Right atrium auricular region (tissue), 2 donors: ENCODE measurements around the gene CLEC2D. TPM values are rescaled to one million over a fixed set of nuclear protein-coding genes. Genes with fewer than 3 reads are reported as not detected.
"Not testable (repeated sequence)": the region's sequence is repeated elsewhere in the genome, so short reads cannot be mapped to it uniquely, and the experiment has no call there.

ENCODE experiments used
- DNase-seq: peaks from one replicate; pipeline ENCODE4 v3.0.0-alpha.2; 2019; ENCODE audit warnings: low spot score
- H3K27ac ChIP-seq, 2 donors: fragments of 200-600 bp; sonication (generic); 1 replicate in 1 of 2; 2 replicates in 1 of 2; pipeline ENCODE4 v1.5.1; 2016 to 2019
- H3K27me3 ChIP-seq, 2 donors: fragments of 200-600 bp; sonication (generic); one replicate each; pipeline versions ENCODE4 v1.5.1 to v1.6.0; 2017 to 2019
- H3K36me3 ChIP-seq: fragments of 200-600 bp; sonication (generic); one replicate; pipeline ENCODE4 v1.5.1; 2016
- H3K4me1 ChIP-seq, 2 donors: fragments of 200-600 bp; sonication (generic); one replicate each; pipeline versions ENCODE4 v1.5.1 to v1.6.0; 2017 to 2019
- H3K4me3 ChIP-seq, 2 donors: fragments of 200-600 bp; sonication (generic); 1 replicate in 1 of 2; 2 replicates in 1 of 2; pipeline ENCODE4 v1.5.1; 2017 to 2019; ENCODE audit warnings: mild to moderate bottlenecking in 1 of 2, moderate library complexity in 1 of 2
- H3K9me3 ChIP-seq, 2 donors: fragments of 200-600 bp; sonication (generic); one replicate each; pipeline ENCODE4 v1.5.1; 2019
- CTCF ChIP-seq, 2 donors: fragments of 200-600 bp; sonication (generic); IDR thresholded peaks; one replicate each; pipeline ENCODE4 v1.5.1; 2019; ENCODE audit warnings: antibody characterized with exemption in 2 of 2
- total RNA-seq, 2 donors: library from RNA; depleted of rRNA; stranded (reverse); fragments of >200 nt; gene quantifications; one replicate each; pipeline ENCODE4 v1.1.0, GENCODE V29; 2016

The CLEC2D gene
- total RNA-seq, 2 donors from 2014 or later: 6.5 to 6.9 TPM

GRCh38 chr12:9642606-9643265 lies 26.8 kb upstream of the CLEC2D start:
- no peak for DNase-seq
- no peaks in the 10 kb centered on the region for H3K36me3 ChIP-seq
- no peak overlapping the region for H3K4me3 ChIP-seq
- TF ChIP-seq CTCF (IDR thresholded peaks at IDR 0.05): no peak
- H3K9me3 ChIP-seq: no peaks in the 10 kb centered on the region
- H3K4me1 ChIP-seq: peaks cover 0 to 7% of the 10 kb centered on the region in 2 donors
- H3K27me3 ChIP-seq: no peaks in the 10 kb centered on the region
- no peak overlapping the region for H3K27ac ChIP-seq

- H3K36me3 ChIP-seq: no peaks in the 10 kb centered on the region
- no peaks in the 10 kb centered on the region for H3K9me3 ChIP-seq
- DNase-seq: no peak
- peaks cover 0 to 8% of the 10 kb centered on the region in 2 donors for H3K4me1 ChIP-seq
- no peak overlapping the region for H3K27ac ChIP-seq
- H3K4me3 ChIP-seq: no peak overlapping the region
- H3K27me3 ChIP-seq: no peaks in the 10 kb centered on the region
- TF ChIP-seq CTCF (IDR thresholded peaks at IDR 0.05): no peak
Measured at GRCh38 chr12:9643266-9643660, 26.2 kb upstream of the CLEC2D start.

- peaks cover 0 to 14% of the 10 kb centered on the region in 2 donors for H3K4me1 ChIP-seq
- H3K9me3 ChIP-seq, DNase-seq, H3K27me3 ChIP-seq, H3K36me3 ChIP-seq, H3K27ac ChIP-seq, H3K4me3 ChIP-seq: not testable (repeated sequence)
Measured at GRCh38 chr12:9644985-9645551, 24.4 kb upstream of the CLEC2D start.

GRCh38 chr12:9646794-9647781 lies 22.4 kb upstream of the CLEC2D start:
- H3K4me1 ChIP-seq: peaks cover 0 to 27% of the 10 kb centered on the region in 2 donors
- no peaks in the 10 kb centered on the region for H3K9me3 ChIP-seq
- peak overlapping the region; percentile 87 to 90 for H3K27ac ChIP-seq
- H3K36me3 ChIP-seq: no peaks in the 10 kb centered on the region
- no peak for TF ChIP-seq CTCF (IDR thresholded peaks at IDR 0.05)
- H3K4me3 ChIP-seq: peak overlapping the region; percentile 57 to 73
- H3K27me3 ChIP-seq: no peaks in the 10 kb centered on the region
- no peak for DNase-seq

- Histone ChIP-seq H3K9me3 (no peaks in the 10 kb centered on the region), H3K4me1 (peaks cover 0 to 27% of the 10 kb centered on the region in 2 donors), H3K27ac (peak overlapping the region; percentile 87 to 90), H3K36me3 (no peaks in the 10 kb centered on the region), H3K4me3 (peak overlapping the region; percentile 57 to 73), H3K27me3 (no peaks in the 10 kb centered on the region)
- peak; percentile 78 for DNase-seq
- TF ChIP-seq CTCF (IDR thresholded peaks at IDR 0.05): no peak
Measured at GRCh38 chr12:9647825-9648700, 21.4 kb upstream of the CLEC2D start.
